Lung (tissue), 12 donors: ENCODE data around the gene DEDD2. TPM values are rescaled to one million over a fixed set of nuclear protein-coding genes. Genes with fewer than 3 reads are reported as not detected.

Source experiments
- ATAC-seq: fragments of 200-7000 bp; cut with Tn5 transposase; one replicate; pipeline ENCODE4 v1.9.1; 2020; ENCODE audit warnings: moderate number of reproducible peaks; ENCODE audit not compliant: insufficient read depth, low FRiP score
- DNase-seq, 3 donors: peaks; one replicate each; pipeline ENCODE4 v3.0.0-alpha.2; 2013 to 2017
- H3K27ac ChIP-seq, 2 donors: one replicate each; pipeline ENCODE4 v1.5.1; 2013; ENCODE audit warnings: mild to moderate bottlenecking in 2 of 2, moderate library complexity in 2 of 2, control low read depth in 1 of 2, inconsistent platforms in 1 of 2, low read depth in 1 of 2, low read length in 1 of 2
- H3K27me3 ChIP-seq, 3 donors: one replicate each; pipeline ENCODE4 v1.5.1; 2013; ENCODE audit warnings: low read length in 2 of 3; ENCODE audit not compliant: control insufficient read depth in 3 of 3, insufficient read depth in 3 of 3
- H3K36me3 ChIP-seq, 4 donors: one replicate each; pipeline ENCODE4 v1.5.1; 2013; ENCODE audit warnings: low read length in 4 of 4, mild to moderate bottlenecking in 1 of 4, moderate library complexity in 1 of 4; ENCODE audit not compliant: control insufficient read depth in 4 of 4, insufficient read depth in 4 of 4
- H3K4me1 ChIP-seq, 5 donors: one replicate each; pipeline ENCODE4 v1.5.1; 2013; ENCODE audit warnings: low read length in 5 of 5, mild to moderate bottlenecking in 2 of 5, moderate library complexity in 1 of 5; ENCODE audit not compliant: control insufficient read depth in 5 of 5, insufficient read depth in 5 of 5
- H3K4me3 ChIP-seq: one replicate; pipeline ENCODE4 v1.5.1; 2013; ENCODE audit warnings: mild to moderate bottlenecking, control low read depth, moderate library complexity
- H3K9ac ChIP-seq, 2 donors: one replicate each; pipeline ENCODE4 v1.5.1; 2013; ENCODE audit warnings: low read length in 2 of 2, control low read depth in 1 of 2; ENCODE audit not compliant: insufficient read depth in 1 of 2
- H3K9me3 ChIP-seq, 4 donors: one replicate each; pipeline ENCODE4 v1.5.1; 2013; ENCODE audit warnings: low read length in 3 of 4, mild to moderate bottlenecking in 1 of 4, moderate library complexity in 1 of 4; ENCODE audit not compliant: control insufficient read depth in 4 of 4, insufficient read depth in 3 of 4
- CTCF ChIP-seq: IDR thresholded peaks from 2 replicates; pipeline ENCODE4 v1.5.1; 2012; ENCODE audit warnings: mild to moderate bottlenecking; ENCODE audit errors: control extremely low read depth, extremely low read depth
- WGBS, 2 donors: extraction: QIAGEN DNeasy Blood & Tissue Kit; methylation state at CpG; one replicate each; pipeline ENCODE4 v1.1.7; 2013; 5-methylcytosine and 5-hydroxymethylcytosine counted together
- polyA plus RNA-seq, 2 donors: library from polyadenylated mRNA; stranded (reverse); fragments of 200-250 nt; gene quantifications; one replicate each; pipeline ENCODE4 v1.2.1, GENCODE V29; 2013
- total RNA-seq, 2 donors: library from RNA; depleted of rRNA in 1 of 2; stranded (reverse); fragments of >200 nt in 1 of 2; gene quantifications; one replicate each; pipeline ENCODE4 v1.2.1, GENCODE V29; 2014 to 2021
- donor health status: control.
- donor health status: control.
- donor health status: Bipolar disorder and iron deficiency.
- donor health status: healthy.
- donor health status: DM: yes; HTN: yes; CAD: no.

Gene DEDD2
- total and polyA plus RNA-seq, 4 donors, result 31.4 to 60.8 (median 36.7) TPM

- ATAC-seq, result no peak
- peaks cover 0 to 57% (median 19%) of the 10 kb centered on the region in 3 donors for H3K27me3 ChIP-seq
- H3K9ac ChIP-seq, result no peak overlapping the region
- peaks cover 0 to 3% (median 0%) of the 10 kb centered on the region in 4 donors for H3K9me3 ChIP-seq
- no peak overlapping the region for H3K4me3 ChIP-seq
- no peaks in the 10 kb centered on the region for H3K4me1 ChIP-seq
- TF ChIP-seq CTCF, result no peak
- WGBS, 2 donors, result 67 to 84% methylated on average over 15 to 20 of the region's 20 CpGs
- H3K27ac ChIP-seq, result no peak overlapping the region
- no peaks in the 10 kb centered on the region for H3K36me3 ChIP-seq
- no peak for DNase-seq
Observed at GRCh38 chr19:42151782-42152684, 65.4 kb downstream of the DEDD2 start.

DNA sequence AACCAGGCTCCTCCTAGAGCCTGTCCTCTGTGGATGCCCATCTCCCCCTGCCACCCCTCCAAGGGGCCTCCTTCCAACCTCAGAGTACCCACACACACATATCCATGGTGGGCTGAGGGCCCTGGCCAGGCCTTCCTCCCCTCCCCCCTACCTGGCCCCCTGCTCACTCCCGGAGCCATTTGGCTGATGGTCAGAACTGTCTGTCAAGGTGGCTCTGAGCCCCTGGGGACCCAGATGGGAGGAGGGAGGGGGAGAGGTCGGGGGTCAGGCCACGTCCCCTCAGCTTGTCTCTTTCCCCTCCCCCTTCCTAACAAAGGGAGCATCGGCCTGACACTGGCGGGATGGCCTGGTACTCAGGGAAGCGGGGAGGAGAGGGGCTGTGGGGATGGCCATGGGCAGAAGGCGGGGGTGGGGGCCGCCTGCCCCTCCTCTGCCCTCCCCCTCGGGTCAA is 66.5 kb downstream of the DEDD2 start:
- no peak overlapping the region for H3K9ac ChIP-seq
- H3K9me3 ChIP-seq, result peaks cover 0 to 3% (median 0%) of the 10 kb centered on the region in 4 donors
- H3K27ac ChIP-seq, result no peak overlapping the region
- peaks cover 0 to 61% (median 19%) of the 10 kb centered on the region in 3 donors for H3K27me3 ChIP-seq
- no peak for TF ChIP-seq CTCF
- no peaks in the 10 kb centered on the region for H3K36me3 ChIP-seq
- 28 to 36% methylated on average over 9 of the region's 9 CpGs for WGBS, 2 donors
- no peaks in the 10 kb centered on the region for H3K4me1 ChIP-seq
- ATAC-seq, result no peak
- H3K4me3 ChIP-seq, result no peak overlapping the region
- DNase-seq, result no peak

DNA sequence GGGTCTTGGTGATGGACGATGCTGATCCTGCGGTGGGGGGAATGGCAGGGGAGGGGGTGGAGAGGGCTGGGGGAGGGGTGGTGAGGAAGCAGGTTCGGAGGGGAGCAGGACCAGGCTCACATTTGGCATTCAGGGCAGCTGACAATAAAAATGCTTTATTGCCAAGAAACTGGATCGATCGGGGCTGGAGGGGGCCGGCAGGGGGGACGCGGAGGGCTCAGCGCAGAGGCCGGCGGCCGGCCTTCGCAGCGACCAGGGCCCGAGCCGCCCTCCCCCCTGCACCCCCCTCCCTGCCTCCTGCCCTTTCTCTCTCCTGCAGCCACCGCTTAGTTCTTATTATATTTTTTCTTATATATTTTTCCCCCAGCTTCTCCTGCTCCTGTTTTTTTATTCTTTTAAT is 67.1 kb downstream of the DEDD2 start:
- no peak overlapping the region for H3K4me3 ChIP-seq
- H3K9ac ChIP-seq, result no peak overlapping the region
- H3K36me3 ChIP-seq, result no peaks in the 10 kb centered on the region
- peaks cover 0 to 62% (median 17%) of the 10 kb centered on the region in 3 donors for H3K27me3 ChIP-seq
- peaks cover 0 to 3% (median 0%) of the 10 kb centered on the region in 4 donors for H3K9me3 ChIP-seq
- 26 to 32% methylated on average over 15 to 17 of the region's 17 CpGs for WGBS, 2 donors
- no peaks in the 10 kb centered on the region for H3K4me1 ChIP-seq
- no peak overlapping the region for H3K27ac ChIP-seq
- no peak for ATAC-seq
- no peak for TF ChIP-seq CTCF
- no peak for DNase-seq
